T-helper 2 cell treated with Interferon-gamma antibody and Interleukin-4, amounts not matched to agents 5 μg/mL and 100 μg/mL, for 36 hours (primary cell): ENCODE results near the gene DUSP12.
"Not testable (repeated sequence)": the region's sequence is repeated elsewhere in the genome, so short reads cannot be mapped to it uniquely, and the experiment has no call there.

Source experiments
- DNase-seq: peaks from one replicate; pipeline ENCODE4 v3.0.0; 2021; ENCODE audit warnings: low spot score
- H3K27ac Mint-ChIP-seq: one replicate; pipeline ENCODE4 v1.8.0; 2021; ENCODE audit warnings: mild to moderate bottlenecking, mixed read lengths
- H3K27me3 Mint-ChIP-seq: one replicate; pipeline ENCODE4 v1.8.0; 2021; ENCODE audit warnings: low read depth, mixed read lengths
- H3K36me3 Mint-ChIP-seq: one replicate; pipeline ENCODE4 v1.8.0; 2021; ENCODE audit warnings: low read depth, mixed read lengths
- H3K4me1 Mint-ChIP-seq: one replicate; pipeline ENCODE4 v1.8.0; 2021; ENCODE audit warnings: low read depth, mixed read lengths
- H3K4me3 Mint-ChIP-seq: one replicate; pipeline ENCODE4 v1.8.0; 2022; ENCODE audit warnings: mild to moderate bottlenecking, moderate library complexity, mixed read lengths
- H3K9me3 Mint-ChIP-seq: one replicate; pipeline ENCODE4 v1.8.0; 2021; ENCODE audit warnings: mixed read lengths

DUSP12 gene

DNA sequence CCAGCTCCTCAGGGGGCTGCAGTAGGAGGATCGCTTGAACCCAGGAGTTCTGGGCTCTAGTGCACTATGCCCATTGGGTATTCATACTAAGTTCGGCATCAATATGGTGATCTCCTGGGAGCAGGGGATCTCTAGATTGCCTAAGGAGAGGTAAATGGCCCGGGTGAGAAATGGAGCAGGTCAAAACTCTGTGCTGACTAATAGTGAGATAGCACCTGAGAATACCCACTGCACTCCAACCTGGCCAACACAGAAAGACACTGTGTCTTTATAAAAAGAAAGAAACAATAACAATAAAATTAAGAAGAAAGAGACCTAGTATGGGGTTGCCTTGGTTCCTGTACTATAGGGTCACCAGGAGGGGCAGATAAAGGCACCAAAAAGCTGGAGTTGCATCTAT lies 13.7 kb upstream of the DUSP12 start:
- H3K4me3 Mint-ChIP-seq = no peak overlapping the region
- DNase-seq = no peak
- no peaks in the 10 kb centered on the region for H3K36me3 Mint-ChIP-seq
- H3K9me3 Mint-ChIP-seq = no peaks in the 10 kb centered on the region
- peaks cover 34% of the 10 kb centered on the region for H3K4me1 Mint-ChIP-seq
- H3K27me3 Mint-ChIP-seq = peaks cover 43% of the 10 kb centered on the region
- H3K27ac Mint-ChIP-seq = no peak overlapping the region

- Mint-ChIP-seq H3K4me1 (peaks cover 35% of the 10 kb centered on the region), H3K9me3 (no peaks in the 10 kb centered on the region), H3K4me3 (no peak overlapping the region), H3K36me3 (no peaks in the 10 kb centered on the region), H3K27me3 (peaks cover 37% of the 10 kb centered on the region), H3K27ac (no peak overlapping the region)
- DNase-seq = no peak
Measured at GRCh38 chr1:161736335-161736969, 13.1 kb upstream of the DUSP12 start.

DNA sequence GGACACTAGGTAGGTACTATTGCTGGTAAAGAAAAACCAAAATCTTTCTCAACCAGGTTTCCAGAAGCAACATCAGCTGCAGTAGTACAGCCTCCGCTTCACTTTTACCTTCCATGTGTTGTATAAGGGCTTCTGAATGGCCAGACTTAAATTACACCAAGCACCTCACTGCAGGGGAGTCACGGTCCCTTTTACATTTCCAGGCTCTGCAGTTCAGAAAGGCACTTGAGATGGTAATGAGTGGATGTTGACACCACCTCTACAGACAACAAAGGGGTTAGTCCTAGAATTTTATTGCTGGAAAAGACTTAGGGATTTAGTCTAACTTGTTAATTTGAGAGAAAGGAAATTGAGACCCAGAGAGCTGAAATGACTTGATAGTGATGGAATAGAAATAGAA lies 12.0 kb upstream of the DUSP12 start:
- Mint-ChIP-seq H3K9me3 (no peaks in the 10 kb centered on the region), H3K4me1 (peaks cover 37% of the 10 kb centered on the region), H3K27me3 (peaks cover 32% of the 10 kb centered on the region), H3K4me3 (no peak overlapping the region), H3K27ac (no peak overlapping the region), H3K36me3 (no peaks in the 10 kb centered on the region)
- DNase-seq = no peak

DNA sequence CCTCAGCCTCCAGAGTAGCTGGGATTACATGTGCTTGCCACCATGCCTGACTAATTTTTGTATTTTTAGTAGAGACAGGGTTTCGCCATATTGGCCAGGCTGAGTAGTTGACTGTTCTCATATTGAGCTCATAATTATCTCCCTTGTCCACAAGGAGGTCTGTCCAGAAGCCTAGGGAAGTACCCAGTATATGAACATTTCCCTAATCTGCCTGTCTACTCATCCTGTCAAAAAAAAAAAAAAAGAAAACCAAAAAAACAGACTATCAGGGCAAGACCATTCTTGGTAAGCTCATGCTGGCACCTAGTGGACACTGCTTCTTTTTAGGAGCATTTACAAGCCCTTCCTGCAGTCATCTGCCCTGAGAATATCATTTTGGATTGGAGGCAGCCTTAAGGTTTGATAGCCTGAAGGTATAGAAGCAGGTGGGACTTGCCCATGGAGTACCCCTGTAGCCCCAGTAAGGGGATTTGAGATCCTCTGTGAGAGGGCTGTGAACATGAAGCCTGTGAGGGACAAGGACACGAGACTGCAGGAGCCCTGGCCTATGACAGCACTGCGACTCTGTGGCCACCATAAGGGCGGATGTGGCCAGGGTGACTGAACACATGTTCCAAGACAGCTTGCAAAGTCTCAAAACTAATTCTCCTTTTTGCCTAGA lies 10.8 kb upstream of the DUSP12 start:
- Mint-ChIP-seq H3K27me3 (peaks cover 23% of the 10 kb centered on the region), H3K4me1 (peaks cover 40% of the 10 kb centered on the region), H3K36me3 (no peaks in the 10 kb centered on the region), H3K9me3 (no peaks in the 10 kb centered on the region), H3K4me3 (peak overlapping the region; percentile 16), H3K27ac (peak overlapping the region; percentile 55)
- DNase-seq = peak; percentile 68

- H3K9me3 Mint-ChIP-seq = no peaks in the 10 kb centered on the region
- peaks cover 51% of the 10 kb centered on the region for H3K4me1 Mint-ChIP-seq
- peak overlapping the region; percentile 24 for H3K4me3 Mint-ChIP-seq
- no peak for DNase-seq
- peaks cover 18% of the 10 kb centered on the region for H3K27me3 Mint-ChIP-seq
- no peak overlapping the region for H3K27ac Mint-ChIP-seq
- no peaks in the 10 kb centered on the region for H3K36me3 Mint-ChIP-seq
Measured at GRCh38 chr1:161739865-161740566, 9.6 kb upstream of the DUSP12 start.

GRCh38 chr1:161740921-161741320 lies 8.7 kb upstream of the DUSP12 start:
- H3K4me3 Mint-ChIP-seq = no peak overlapping the region
- no peak overlapping the region for H3K27ac Mint-ChIP-seq
- H3K36me3 Mint-ChIP-seq = no peaks in the 10 kb centered on the region
- H3K4me1 Mint-ChIP-seq = peaks cover 53% of the 10 kb centered on the region
- no peak for DNase-seq
- peaks cover 13% of the 10 kb centered on the region for H3K27me3 Mint-ChIP-seq
- H3K9me3 Mint-ChIP-seq = no peaks in the 10 kb centered on the region

- Mint-ChIP-seq H3K4me1 (peaks cover 55% of the 10 kb centered on the region), H3K4me3 (no peak overlapping the region), H3K27ac (no peak overlapping the region), H3K27me3 (peaks cover 11% of the 10 kb centered on the region), H3K9me3 (no peaks in the 10 kb centered on the region), H3K36me3 (no peaks in the 10 kb centered on the region)
- no peak for DNase-seq
Measured at GRCh38 chr1:161743231-161743630, 6.4 kb upstream of the DUSP12 start.

GRCh38 chr1:161747801-161748200 lies 1.8 kb upstream of the DUSP12 start:
- Mint-ChIP-seq H3K27me3 (peaks cover 7% of the 10 kb centered on the region), H3K9me3 (no peaks in the 10 kb centered on the region), H3K4me3 (no peak overlapping the region), H3K27ac (no peak overlapping the region), H3K36me3 (peaks cover 18% of the 10 kb centered on the region), H3K4me1 (peaks cover 51% of the 10 kb centered on the region)
- DNase-seq = no peak

DNA sequence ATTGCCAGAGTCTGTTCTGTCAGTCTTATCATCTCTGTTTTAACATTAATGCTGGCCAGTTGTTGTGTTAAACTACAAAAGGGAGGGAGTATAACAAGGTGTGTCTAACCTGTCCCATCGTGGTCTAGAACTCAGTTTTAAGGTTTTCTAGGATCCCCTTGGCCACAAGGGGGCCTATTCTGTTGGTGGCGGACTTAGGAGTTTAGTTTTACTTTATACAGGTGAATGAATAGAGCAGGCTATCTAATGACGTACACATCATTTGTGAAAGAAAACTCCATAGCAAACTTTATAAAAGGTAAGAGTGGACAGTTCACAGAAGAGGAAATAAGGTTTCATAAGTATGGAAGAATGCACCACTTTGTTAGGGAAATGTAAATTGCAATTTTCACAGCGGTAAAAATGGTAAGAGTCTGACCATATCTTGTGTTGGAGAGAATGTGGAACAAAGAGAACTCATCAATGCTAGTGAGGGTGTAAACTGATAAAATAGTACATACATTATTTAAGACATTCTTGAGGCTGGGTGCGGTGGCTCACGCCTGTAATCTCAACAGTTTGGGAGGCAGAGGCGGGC lies 14.0 kb downstream of the DUSP12 start:
- Mint-ChIP-seq H3K9me3 (no peaks in the 10 kb centered on the region), H3K27ac (peak overlapping the region; percentile 66), H3K27me3 (no peaks in the 10 kb centered on the region), H3K4me1 (peaks cover 38% of the 10 kb centered on the region), H3K4me3 (peak overlapping the region; percentile 63), H3K36me3 (peaks cover 9% of the 10 kb centered on the region)
- no peak for DNase-seq

DNA sequence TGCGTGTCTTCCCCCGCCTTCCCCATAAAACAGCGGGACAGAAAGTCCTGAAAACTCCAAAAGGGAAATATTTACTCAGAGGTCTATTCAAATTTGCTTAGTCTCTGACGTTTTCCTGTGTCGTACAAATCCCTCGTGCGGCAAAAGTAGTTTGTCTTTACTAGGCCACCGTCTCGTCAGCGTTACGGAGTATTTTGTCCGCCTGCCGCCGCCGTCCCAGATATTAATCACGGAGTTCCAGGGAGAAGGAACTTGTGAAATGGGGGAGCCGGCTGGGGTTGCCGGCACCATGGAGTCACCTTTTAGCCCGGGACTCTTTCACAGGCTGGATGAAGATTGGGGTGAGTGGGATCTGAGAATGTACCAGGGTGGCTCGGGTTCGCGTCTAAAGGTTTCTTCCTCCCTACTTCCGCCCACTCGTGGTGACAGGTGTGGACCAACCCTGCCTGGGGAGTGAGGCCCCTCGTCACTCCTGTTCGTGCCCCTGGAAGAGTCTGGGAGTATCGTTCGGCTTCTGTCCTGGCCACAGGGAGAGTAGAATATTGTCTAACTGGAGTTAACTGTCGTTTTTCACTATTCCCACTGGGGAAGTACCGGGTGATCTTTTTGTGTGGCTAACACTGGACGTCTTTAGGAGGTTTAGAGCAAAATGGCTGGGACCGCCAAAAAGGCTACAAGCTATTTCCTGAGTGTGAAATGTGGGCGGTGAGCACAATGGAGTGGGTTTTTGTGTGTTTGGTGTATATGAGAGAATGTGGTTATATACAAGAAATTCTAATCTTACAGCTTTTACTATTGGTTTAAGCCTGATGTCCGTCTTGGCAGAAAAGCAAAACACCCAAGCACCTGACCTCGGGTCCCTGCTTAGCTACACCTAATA lies 16.8 kb downstream of the DUSP12 start, which contains the start of gene ATF6:
TSS of gene ATF6 (plus strand) at position 219 of the 880 bp plus-strand sequence. CDS start at position 260, 41 bp downstream.
- peak; percentile 82 for DNase-seq
- H3K4me1 Mint-ChIP-seq = peaks cover 47% of the 10 kb centered on the region
- H3K4me3 Mint-ChIP-seq = peak within 1 kb of the TSS; percentile 98
- H3K27me3 Mint-ChIP-seq = no peaks in the 10 kb centered on the region
- peaks cover 5% of the 10 kb centered on the region for H3K36me3 Mint-ChIP-seq
- no peaks in the 10 kb centered on the region for H3K9me3 Mint-ChIP-seq
- peak within 1 kb of the TSS; percentile 97 for H3K27ac Mint-ChIP-seq

- peaks cover 5% of the 10 kb centered on the region for H3K36me3 Mint-ChIP-seq
- peak overlapping the region; percentile 98 for H3K4me3 Mint-ChIP-seq
- H3K9me3 Mint-ChIP-seq = no peaks in the 10 kb centered on the region
- peaks cover 36% of the 10 kb centered on the region for H3K4me1 Mint-ChIP-seq
- no peak for DNase-seq
- peak overlapping the region; percentile 52 for H3K27ac Mint-ChIP-seq
- H3K27me3 Mint-ChIP-seq = no peaks in the 10 kb centered on the region
Measured at GRCh38 chr1:161768461-161768860, 18.9 kb downstream of the DUSP12 start.

DNA sequence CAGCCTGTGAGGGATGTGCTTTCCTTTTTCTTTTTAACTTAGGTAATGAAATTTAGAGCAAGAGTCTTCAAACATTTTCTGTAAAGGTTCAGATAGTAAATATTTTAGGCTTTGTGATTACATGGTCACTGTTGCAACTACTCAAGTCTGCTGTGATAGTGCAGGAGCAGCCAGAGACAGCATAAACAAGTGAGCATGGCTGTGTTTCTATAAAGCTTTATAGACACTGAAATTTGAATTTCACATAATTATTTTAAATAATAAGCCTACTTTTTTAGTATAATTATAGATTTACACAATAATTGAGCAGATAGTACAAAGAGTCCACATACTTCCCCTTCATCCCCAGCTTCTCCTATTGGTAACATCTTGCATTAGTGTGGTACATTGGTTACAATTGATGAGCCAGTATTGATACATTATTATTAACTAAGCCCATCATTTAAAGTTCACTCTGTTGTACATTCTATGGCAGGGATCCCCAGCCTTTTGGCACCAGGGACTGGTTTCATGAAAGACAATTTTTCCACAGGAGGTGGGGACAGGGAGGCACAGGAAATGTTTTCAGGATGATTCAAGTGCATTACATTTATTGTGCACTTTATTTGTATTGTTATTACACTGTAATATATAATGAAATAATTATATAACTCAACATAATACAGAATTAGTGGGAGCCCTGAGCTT lies 19.5 kb downstream of the DUSP12 start:
- no peak for DNase-seq
- H3K4me1 Mint-ChIP-seq = peaks cover 36% of the 10 kb centered on the region
- no peaks in the 10 kb centered on the region for H3K27me3 Mint-ChIP-seq
- no peak overlapping the region for H3K27ac Mint-ChIP-seq
- no peaks in the 10 kb centered on the region for H3K9me3 Mint-ChIP-seq
- peak overlapping the region; percentile 30 for H3K4me3 Mint-ChIP-seq
- peaks cover 5% of the 10 kb centered on the region for H3K36me3 Mint-ChIP-seq

GRCh38 chr1:161769673-161770045 lies 20.1 kb downstream of the DUSP12 start:
- DNase-seq, H3K27ac Mint-ChIP-seq, H3K36me3 Mint-ChIP-seq, H3K9me3 Mint-ChIP-seq, H3K27me3 Mint-ChIP-seq: not testable (repeated sequence)
- H3K4me3 Mint-ChIP-seq = peak overlapping the region; percentile 6
- H3K4me1 Mint-ChIP-seq = peaks cover 36% of the 10 kb centered on the region
